Mesenchymal stem cell (in vitro differentiated cells and primary cell): ENCODE data around the gene ERG.

Experiments used
- DNase-seq: peaks from one replicate; pipeline ENCODE4 v3.0.0-alpha.2; 2013
- H2AFZ ChIP-seq: one replicate; pipeline ENCODE4 v1.6.1; 2013; ENCODE audit warnings: low read depth, mild to moderate bottlenecking, control low read depth, inconsistent platforms, low read length, moderate library complexity
- H2AK5ac ChIP-seq: 2 replicates; pipeline ENCODE4 v1.6.1; 2013; ENCODE audit warnings: low read length, moderate library complexity, mild to moderate bottlenecking, inconsistent platforms; ENCODE audit not compliant: severe bottlenecking
- H2BK120ac ChIP-seq: one replicate; pipeline ENCODE4 v1.6.1; 2013; ENCODE audit warnings: low read depth, mild to moderate bottlenecking, inconsistent platforms, low read length, moderate library complexity
- H2BK12ac ChIP-seq, 2 experiments: one replicate each; pipeline ENCODE4 v1.6.1; 2013; ENCODE audit warnings: inconsistent platforms in 2 of 2, low read length in 2 of 2, mild to moderate bottlenecking in 2 of 2, moderate library complexity in 2 of 2, control low read depth in 1 of 2
- H2BK15ac ChIP-seq: one replicate; pipeline ENCODE4 v1.6.1; 2013; ENCODE audit warnings: mild to moderate bottlenecking, low read depth, inconsistent platforms; ENCODE audit not compliant: poor library complexity, severe bottlenecking
- H2BK5ac ChIP-seq: 2 replicates; pipeline ENCODE4 v1.6.1; 2013; ENCODE audit warnings: low read depth, mild to moderate bottlenecking, low read length, control low read depth, inconsistent platforms; ENCODE audit not compliant: poor library complexity, severe bottlenecking
- H3K14ac ChIP-seq, 2 experiments: one replicate each; pipeline ENCODE4 v1.6.1; 2013; ENCODE audit warnings: inconsistent platforms in 2 of 2, low read length in 2 of 2, control low read depth in 1 of 2, mild to moderate bottlenecking in 1 of 2, moderate library complexity in 1 of 2
- H3K18ac ChIP-seq, 2 experiments: one replicate each; pipeline ENCODE4 v1.6.1; 2013; ENCODE audit warnings: inconsistent platforms in 2 of 2, low read length in 2 of 2, control low read depth in 1 of 2, low read depth in 1 of 2, mild to moderate bottlenecking in 1 of 2
- H3K23ac ChIP-seq, 2 experiments: one replicate each; pipeline ENCODE4 v1.6.1; 2013; ENCODE audit warnings: inconsistent platforms in 2 of 2, low read length in 2 of 2, mild to moderate bottlenecking in 2 of 2, moderate library complexity in 2 of 2, control low read depth in 1 of 2
- H3K27ac ChIP-seq: 2 replicates; pipeline ENCODE4 v1.5.1; 2013; ENCODE audit warnings: mild to moderate bottlenecking, moderate library complexity, low read length, control low read depth, inconsistent platforms; ENCODE audit not compliant: poor library complexity, severe bottlenecking
- H3K27me3 ChIP-seq, 2 experiments: 2 replicates each; pipeline versions ENCODE4 v1.6.1 to v1.7.0; 2013; ENCODE audit warnings: low read length in 2 of 2, mild to moderate bottlenecking in 2 of 2, moderate library complexity in 2 of 2, control low read depth in 1 of 2, inconsistent platforms in 1 of 2; ENCODE audit not compliant: control insufficient read depth in 1 of 2, insufficient read depth in 1 of 2
- H3K36me3 ChIP-seq, 2 experiments: 2 replicates each; pipeline versions ENCODE4 v1.6.1 to v1.7.0; 2013; ENCODE audit warnings: low read length in 2 of 2, control low read depth in 1 of 2, inconsistent platforms in 1 of 2, low read depth in 1 of 2, mild to moderate bottlenecking in 1 of 2; ENCODE audit not compliant: insufficient read depth in 2 of 2, control insufficient read depth in 1 of 2
- H3K4ac ChIP-seq, 2 experiments: one replicate each; pipeline ENCODE4 v1.6.1; 2013; ENCODE audit warnings: inconsistent platforms in 2 of 2, low read length in 2 of 2, mild to moderate bottlenecking in 2 of 2, moderate library complexity in 2 of 2, control low read depth in 1 of 2, low read depth in 1 of 2
- H3K4me1 ChIP-seq: 2 replicates; pipeline ENCODE4 v1.6.1; 2013; ENCODE audit warnings: low read depth, low read length, control low read depth; ENCODE audit not compliant: control insufficient read depth, insufficient read depth
- H3K4me2 ChIP-seq: 2 replicates; pipeline ENCODE4 v1.6.1; 2013; ENCODE audit warnings: low read length, mild to moderate bottlenecking, inconsistent platforms; ENCODE audit not compliant: poor library complexity, severe bottlenecking
- H3K4me3 ChIP-seq, 2 experiments: 2 replicates each; pipeline versions ENCODE4 v1.5.1 to v1.7.0; 2013; ENCODE audit warnings: low read length in 2 of 2, mild to moderate bottlenecking in 2 of 2, control low read depth in 1 of 2, low read depth in 1 of 2; ENCODE audit not compliant: insufficient read depth in 1 of 2
- H3K79me1 ChIP-seq: replicated peaks from 2 replicates; pipeline ENCODE4 v1.6.1; 2013; ENCODE audit warnings: mild to moderate bottlenecking, control low read depth, low read length, inconsistent platforms; ENCODE audit not compliant: poor library complexity, severe bottlenecking
- H3K9ac ChIP-seq: 2 replicates; pipeline ENCODE4 v1.7.0; 2013; ENCODE audit warnings: mild to moderate bottlenecking, low read length, moderate library complexity
- H3K9me3 ChIP-seq: 2 replicates; pipeline ENCODE4 v1.7.0; 2013; ENCODE audit warnings: mild to moderate bottlenecking, low read length; ENCODE audit not compliant: control insufficient read depth
- H4K8ac ChIP-seq: one replicate; pipeline ENCODE4 v1.6.1; 2013; ENCODE audit warnings: inconsistent platforms, mild to moderate bottlenecking, low read length, moderate library complexity
- H4K91ac ChIP-seq: one replicate; pipeline ENCODE4 v1.6.1; 2013; ENCODE audit warnings: mild to moderate bottlenecking, low read length, inconsistent platforms
- WGBS: methylation state at CpG from one replicate; pipeline ENCODE4 v1.1.7; 2013; ENCODE audit warnings: mixed read lengths; 5-methylcytosine and 5-hydroxymethylcytosine counted together

ERG gene

DNA sequence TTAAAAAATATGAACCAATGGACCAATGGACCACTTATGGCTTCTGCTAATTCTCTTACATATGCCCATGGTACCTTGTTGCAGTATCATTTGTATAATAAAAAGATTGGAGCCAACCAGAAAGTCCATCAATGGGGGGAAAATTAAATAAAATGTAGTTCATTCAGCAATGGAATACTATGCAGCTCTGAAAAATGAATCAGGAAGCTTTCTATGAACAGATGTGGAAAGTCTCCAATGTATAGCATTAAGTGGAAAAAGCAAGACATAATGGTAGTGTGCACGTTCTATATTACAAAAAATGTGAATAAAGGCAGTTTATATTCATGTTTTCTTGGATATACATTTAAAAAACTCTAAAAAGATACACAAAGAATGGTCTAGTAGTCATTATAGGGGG is 140.2 kb downstream of the ERG start:
- Histone ChIP-seq H3K4me3 (no peak overlapping the region), H3K27me3 (peaks cover 0 to 27% of the 10 kb centered on the region in 2 experiments), H2AK5ac (no peak overlapping the region), H3K36me3 (peaks cover 0 to 3% of the 10 kb centered on the region in 2 experiments), H3K23ac (no peak overlapping the region), H3K9ac (no peak overlapping the region), H3K79me1 (peaks cover 3% of the 10 kb centered on the region), H3K18ac (no peak overlapping the region), H3K4me2 (no peak overlapping the region), H4K8ac (no peak overlapping the region), H2BK15ac (no peak overlapping the region), H2AFZ (no peak overlapping the region), H2BK5ac (no peak overlapping the region), H3K27ac (no peak overlapping the region), H3K14ac (no peak overlapping the region), H3K4me1 (peaks cover 18% of the 10 kb centered on the region), H2BK120ac (no peak overlapping the region), H3K9me3 (no peaks in the 10 kb centered on the region), H4K91ac (no peak overlapping the region), H3K4ac (no peak overlapping the region), H2BK12ac (no peak overlapping the region)
- DNase-seq, result no peak
- WGBS, result no CpG with 5 or more reads among the region's 1 CpG

DNA sequence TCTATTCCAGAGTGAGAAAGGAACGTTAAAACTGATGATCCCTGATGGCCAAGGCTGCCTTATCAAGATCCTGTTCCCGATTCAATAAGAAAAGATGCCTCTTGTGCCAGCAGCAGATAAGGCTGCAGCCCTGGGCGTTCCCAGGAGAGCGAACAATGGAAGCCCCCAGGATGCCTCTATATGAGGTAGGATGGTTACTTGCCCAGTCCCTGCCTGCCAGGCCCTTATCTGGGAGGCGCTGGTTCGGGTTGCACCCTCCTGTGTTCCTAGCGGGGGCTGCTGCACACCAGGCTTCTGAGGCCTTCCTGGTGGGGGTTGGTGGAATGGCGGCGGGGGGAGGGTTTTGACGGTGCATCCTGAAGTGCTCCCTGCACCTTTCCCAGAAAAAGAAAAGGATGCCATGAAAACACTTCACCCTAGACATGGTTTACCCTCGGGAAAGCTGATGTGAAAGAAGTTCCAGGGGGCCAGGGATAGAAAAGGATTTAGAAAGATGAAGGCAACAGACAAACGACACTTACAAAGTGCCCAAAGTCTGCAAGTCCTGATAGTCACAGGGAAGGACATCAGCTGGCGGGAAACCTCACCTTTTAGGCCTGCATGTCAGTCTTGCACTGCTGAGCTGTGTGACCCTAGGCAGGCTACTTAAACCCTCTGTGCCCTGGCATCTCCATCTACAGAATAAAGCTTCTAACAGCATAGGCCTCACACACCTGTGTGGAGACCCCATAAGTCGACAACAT is 141.2 kb downstream of the ERG start:
- H3K79me1 ChIP-seq, result peaks cover 3% of the 10 kb centered on the region
- peaks cover 0 to 3% of the 10 kb centered on the region in 2 experiments for H3K36me3 ChIP-seq
- no peak overlapping the region for H2BK12ac ChIP-seq
- no peak overlapping the region for H2AFZ ChIP-seq
- DNase-seq, result no peak
- H3K4me1 ChIP-seq, result peaks cover 22% of the 10 kb centered on the region
- H3K23ac ChIP-seq, result no peak overlapping the region
- no peak overlapping the region for H4K8ac ChIP-seq
- peak overlapping the region; percentile 54 for H3K9ac ChIP-seq
- no peak overlapping the region for H3K4ac ChIP-seq
- H2BK120ac ChIP-seq, result no peak overlapping the region
- H3K14ac ChIP-seq, result no peak overlapping the region
- 59% methylated on average over 11 of the region's 14 CpGs for WGBS
- no peak overlapping the region for H4K91ac ChIP-seq
- H2BK15ac ChIP-seq, result no peak overlapping the region
- no peak overlapping the region for H3K27ac ChIP-seq
- H2AK5ac ChIP-seq, result peak overlapping the region; percentile 76
- no peaks in the 10 kb centered on the region for H3K9me3 ChIP-seq
- H3K27me3 ChIP-seq, result peaks cover 0 to 25% of the 10 kb centered on the region in 2 experiments
- no peak overlapping the region for H3K4me2 ChIP-seq
- H3K18ac ChIP-seq, result no peak overlapping the region
- peak overlapping the region in 1 of 2 experiments; percentile 11 for H3K4me3 ChIP-seq
- no peak overlapping the region for H2BK5ac ChIP-seq

DNA sequence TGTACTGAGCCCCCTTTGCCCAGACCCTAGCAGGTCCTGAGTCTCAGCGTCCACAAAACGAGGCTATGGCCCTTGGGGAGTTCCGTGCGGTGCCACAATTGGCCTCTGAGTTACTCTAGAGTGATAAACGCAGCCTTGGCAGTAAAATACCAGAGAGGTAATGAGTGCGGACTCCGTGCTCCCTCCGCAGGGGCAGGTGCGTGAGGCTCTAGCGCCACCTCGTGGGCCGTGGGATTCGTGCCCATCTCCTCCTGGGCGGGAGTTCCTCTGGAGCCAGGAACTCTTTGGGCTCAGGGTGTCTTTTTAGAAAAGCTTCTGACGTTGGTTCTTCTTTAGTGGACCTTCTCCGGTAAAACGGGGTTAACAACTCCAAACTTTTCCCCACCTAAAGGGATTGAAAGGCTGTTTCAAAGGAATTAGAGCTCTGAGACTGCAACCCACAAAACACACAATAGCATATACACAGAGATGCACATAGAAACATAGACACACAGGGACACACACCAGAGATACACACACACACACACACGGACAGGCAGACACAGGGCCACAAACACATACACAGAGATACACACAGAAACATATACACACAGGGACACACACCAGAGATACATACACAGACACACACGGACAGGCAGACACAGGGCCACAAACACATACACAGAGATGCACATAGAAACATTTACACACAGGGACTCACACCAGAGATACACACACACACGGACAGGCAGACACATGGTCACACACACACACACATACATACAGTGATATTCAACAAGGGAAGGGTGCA is 142.1 kb downstream of the ERG start:
- Histone ChIP-seq H3K4me2 (no peak overlapping the region), H3K9ac (peak overlapping the region; percentile 63), H2BK5ac (peak overlapping the region; percentile 69), H2BK120ac (no peak overlapping the region), H3K14ac (no peak overlapping the region), H3K4me1 (peaks cover 24% of the 10 kb centered on the region), H3K9me3 (no peaks in the 10 kb centered on the region), H3K36me3 (peaks cover 0 to 3% of the 10 kb centered on the region in 2 experiments), H2AFZ (no peak overlapping the region), H2BK12ac (no peak overlapping the region), H3K27me3 (peaks cover 0 to 21% of the 10 kb centered on the region in 2 experiments), H3K27ac (peak overlapping the region; percentile 43), H3K23ac (peak overlapping the region in 1 of 2 experiments; percentile 5), H3K18ac (no peak overlapping the region), H2AK5ac (peak overlapping the region; percentile 36), H3K4ac (no peak overlapping the region), H3K4me3 (no peak overlapping the region), H4K91ac (no peak overlapping the region), H3K79me1 (peaks cover 3% of the 10 kb centered on the region), H4K8ac (no peak overlapping the region), H2BK15ac (no peak overlapping the region)
- peak; percentile 64 for DNase-seq
- 7% methylated on average over 18 of the region's 20 CpGs for WGBS

DNA sequence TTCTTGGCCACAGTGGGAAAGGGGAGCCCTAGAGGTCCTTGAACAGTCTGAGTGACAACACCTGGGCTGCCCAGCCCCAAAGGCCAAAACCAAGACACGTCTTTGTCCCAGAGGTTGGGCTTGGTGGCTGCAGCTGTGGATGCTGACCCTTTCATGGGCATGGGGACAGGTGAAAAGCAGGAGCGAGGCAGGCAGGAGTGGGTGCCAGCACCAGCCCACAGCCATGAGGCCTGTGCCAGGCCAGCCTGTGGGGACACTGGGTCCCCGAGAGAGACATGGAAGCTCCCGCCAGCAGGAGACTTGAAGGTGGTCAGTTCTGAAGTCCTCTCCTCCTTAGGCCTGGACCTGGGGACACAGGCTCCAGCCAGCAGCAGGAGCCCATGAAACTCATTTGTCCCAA is 142.9 kb downstream of the ERG start:
- Histone ChIP-seq H3K23ac (no peak overlapping the region), H4K91ac (no peak overlapping the region), H3K18ac (peak overlapping the region in 1 of 2 experiments; percentile 40), H3K4me2 (no peak overlapping the region), H2BK15ac (no peak overlapping the region), H3K9me3 (no peaks in the 10 kb centered on the region), H3K14ac (no peak overlapping the region), H3K27ac (peak overlapping the region; percentile 43), H4K8ac (no peak overlapping the region), H2AK5ac (peak overlapping the region; percentile 90), H2BK5ac (peak overlapping the region; percentile 69), H3K9ac (peak overlapping the region; percentile 63), H2BK120ac (no peak overlapping the region), H3K4me3 (no peak overlapping the region), H2BK12ac (peak overlapping the region; percentile 12 to 17), H3K4ac (no peak overlapping the region), H3K79me1 (peaks cover 5% of the 10 kb centered on the region), H3K27me3 (peaks cover 0 to 15% of the 10 kb centered on the region in 2 experiments), H2AFZ (no peak overlapping the region), H3K4me1 (peaks cover 31% of the 10 kb centered on the region), H3K36me3 (peaks cover 0 to 3% of the 10 kb centered on the region in 2 experiments)
- DNase-seq, result no peak
- WGBS, result 97% methylated on average over 4 of the region's 4 CpGs
